GM18526 (cell line): ENCODE data around the gene MME.

Experiments used
- POLR2A ChIP-seq: IDR thresholded peaks from 3 replicates; pipeline ENCODE4 v1.6.1; 2011; ENCODE audit not compliant: insufficient read length; ENCODE audit errors: extremely low read depth

The MME gene

DNA sequence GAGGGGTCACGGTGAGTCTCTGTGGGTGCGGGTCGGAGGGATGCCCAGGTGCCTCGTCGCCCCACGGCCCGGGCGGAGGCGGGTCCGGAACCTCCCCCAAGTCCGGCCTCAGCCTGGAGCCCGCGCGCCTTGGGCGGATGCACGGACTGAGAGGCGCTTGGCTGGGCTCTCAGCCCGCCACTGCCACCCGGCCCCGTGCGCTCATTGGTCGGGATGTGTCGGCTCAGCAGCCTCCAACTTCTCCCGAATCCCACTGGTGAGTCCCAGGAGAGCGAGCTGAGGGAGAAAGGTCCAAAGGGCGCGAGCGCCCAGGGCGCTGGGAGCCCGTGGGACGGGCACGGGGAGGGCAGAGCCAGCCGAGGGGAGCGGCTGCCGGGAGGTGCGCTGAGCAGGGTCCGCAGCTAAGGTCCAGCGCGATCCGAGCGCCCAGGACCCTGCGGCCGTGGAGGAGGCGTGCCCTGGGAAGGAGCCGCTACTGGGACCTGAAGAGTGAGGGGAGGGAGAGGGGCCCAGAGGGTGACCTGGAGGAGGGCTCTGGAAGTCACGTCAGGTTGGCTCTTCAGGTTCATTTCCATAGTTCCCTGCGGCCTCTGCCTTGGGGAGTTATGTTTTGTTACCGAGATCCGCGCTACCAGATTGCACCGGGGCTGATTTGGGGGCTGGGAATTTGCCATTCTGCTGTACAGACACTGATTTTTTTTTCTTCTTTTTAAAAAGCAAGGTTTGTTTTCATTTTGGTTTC, at the start of gene MME:
TSS of gene MME (plus strand) at position 574 of the 742 bp plus-strand sequence. CDS start 3,849 bp downstream, outside the sequence.
- TF ChIP-seq POLR2A = no peak

DNA sequence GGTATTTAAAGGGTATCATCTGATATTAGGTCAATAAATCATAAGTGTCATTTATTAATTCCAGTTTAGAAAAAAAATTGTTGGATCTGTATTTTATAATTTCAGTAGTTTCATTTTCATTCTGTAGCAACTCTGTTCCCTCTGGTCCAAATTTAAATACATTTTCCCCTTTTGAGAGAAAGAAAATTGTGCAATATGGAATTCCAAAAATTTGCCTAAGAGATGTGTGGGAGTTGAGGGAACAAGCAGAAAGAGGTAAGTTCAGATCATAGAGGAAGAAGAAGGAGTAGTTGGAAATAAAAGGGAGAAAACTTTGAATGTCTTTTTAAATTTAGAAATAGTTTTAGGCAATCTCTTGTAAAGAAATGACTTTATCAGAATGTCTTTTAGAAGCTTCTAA, 48.9 kb upstream of the MME start:
- TF ChIP-seq POLR2A = no peak

- no peak for TF ChIP-seq POLR2A
These were observed 47.2 kb upstream of the MME start for GRCh38 chr3:155032918-155033317.

GRCh38 chr3:155034786-155035185, 45.3 kb upstream of the MME start:
- TF ChIP-seq POLR2A = no peak

DNA sequence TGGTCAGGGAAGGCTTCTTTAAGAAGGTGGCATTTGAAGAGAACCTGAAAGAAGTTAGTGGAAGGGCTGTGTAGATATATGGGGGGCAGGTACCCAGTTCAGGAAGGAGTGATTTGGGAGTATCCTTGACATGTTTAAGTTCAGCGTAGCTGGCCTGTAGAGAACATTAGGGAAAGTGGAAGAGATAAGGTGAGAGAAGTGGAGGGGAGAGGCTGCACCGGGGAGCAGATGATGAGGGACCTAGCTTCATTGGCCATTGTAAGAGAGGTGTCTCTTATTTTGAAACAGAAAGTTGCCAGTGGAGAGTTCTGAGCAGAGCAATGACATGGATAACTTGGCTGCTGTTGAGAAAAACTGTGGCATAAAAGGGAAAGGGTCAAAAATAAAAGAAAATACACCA, 44.6 kb upstream of the MME start:
- no peak for TF ChIP-seq POLR2A

DNA sequence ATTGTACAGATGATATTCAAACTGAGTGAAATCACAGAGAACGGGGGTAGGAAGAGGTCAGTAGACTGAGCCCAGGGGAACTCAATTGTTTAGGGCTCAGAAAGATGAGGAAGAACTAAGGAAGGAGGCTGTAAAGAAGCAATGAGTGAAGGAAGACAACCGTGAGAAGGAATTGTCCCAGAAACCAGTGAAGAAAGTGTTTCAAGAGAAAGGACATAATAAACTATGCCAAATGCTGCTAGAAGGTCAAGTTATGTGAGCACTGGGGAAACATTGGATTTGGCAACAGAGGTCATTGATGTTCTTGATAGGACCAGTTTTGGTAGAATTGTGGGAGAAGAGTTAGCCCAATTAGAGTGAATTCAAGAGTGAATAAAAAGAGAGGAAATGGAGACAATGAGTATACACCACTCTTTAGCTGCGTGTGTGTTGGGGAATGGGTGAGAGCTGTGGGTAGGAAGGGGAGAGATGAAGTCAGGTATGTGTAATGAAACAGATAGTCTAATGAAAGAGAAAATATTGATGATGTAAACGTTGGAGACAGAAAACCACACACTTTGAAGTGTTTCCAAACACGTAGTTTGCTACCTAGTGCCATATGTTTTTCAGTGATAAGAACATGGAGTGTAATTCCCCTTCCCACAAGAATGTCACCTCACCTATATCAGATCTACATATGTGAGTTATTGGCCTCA, 42.5 kb upstream of the MME start:
- TF ChIP-seq POLR2A = no peak

DNA sequence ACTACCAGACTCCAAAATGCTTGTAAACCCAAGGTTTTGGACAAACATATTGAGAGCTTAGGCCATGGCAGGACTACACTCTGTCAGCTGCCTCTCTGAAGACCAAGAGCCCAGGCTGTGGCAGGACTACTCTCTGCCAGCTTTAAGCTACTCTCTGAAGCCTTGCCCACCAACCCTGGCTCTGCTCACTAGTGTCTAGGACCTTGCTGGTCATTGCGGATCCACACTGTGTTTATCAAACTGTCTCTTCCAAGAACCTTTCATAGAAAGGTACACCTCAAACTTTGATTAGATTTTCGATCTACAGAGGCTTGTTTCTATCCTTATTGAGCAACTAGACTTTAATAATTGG, 41.9 kb upstream of the MME start:
- no peak for TF ChIP-seq POLR2A

- TF ChIP-seq POLR2A = no peak
These were observed 33.2 kb upstream of the MME start for GRCh38 chr3:155046935-155047334.

- TF ChIP-seq POLR2A = no peak
These were observed 32.4 kb upstream of the MME start for GRCh38 chr3:155047672-155048071.

GRCh38 chr3:155049959-155050358, 30.2 kb upstream of the MME start:
- no peak for TF ChIP-seq POLR2A

DNA sequence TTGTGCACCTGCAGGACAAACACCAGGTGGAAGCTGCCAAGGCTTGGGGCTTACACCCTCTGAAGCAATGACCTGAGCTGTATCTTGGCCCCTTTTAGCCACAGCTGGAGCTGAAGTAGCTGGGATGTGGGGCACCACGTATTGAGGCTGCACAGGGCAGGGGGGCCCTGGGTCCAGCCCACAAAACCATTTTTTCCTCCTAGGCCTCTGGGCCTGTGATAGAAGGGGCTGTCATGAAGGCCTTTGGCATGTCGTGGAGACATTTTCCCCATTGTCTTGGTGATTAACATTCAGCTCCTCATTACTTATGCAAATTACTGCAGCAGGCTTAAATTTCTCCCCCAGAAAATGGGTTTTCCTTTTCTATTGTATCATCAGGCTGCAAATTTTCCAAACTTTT, 27.6 kb upstream of the MME start:
- TF ChIP-seq POLR2A = no peak

DNA sequence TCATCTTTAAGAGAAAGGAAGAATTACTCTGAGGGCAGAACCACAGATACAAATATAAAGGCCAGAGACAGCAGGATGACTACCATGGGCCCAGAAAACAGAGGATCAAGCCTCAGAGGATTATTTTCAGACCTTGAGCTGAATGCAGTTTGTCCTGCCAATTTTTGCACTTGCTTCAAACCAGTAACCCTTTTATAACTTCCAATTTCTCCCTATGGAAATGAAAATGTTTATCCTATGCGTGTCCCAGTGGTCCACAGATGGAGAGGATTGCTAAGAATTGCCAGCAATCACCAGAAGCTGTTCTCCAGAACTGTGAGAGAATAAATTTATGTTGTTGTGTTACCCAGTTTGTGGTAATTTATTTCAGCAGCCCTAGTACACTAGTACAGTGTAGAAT, 26.4 kb upstream of the MME start:
- no peak for TF ChIP-seq POLR2A

DNA sequence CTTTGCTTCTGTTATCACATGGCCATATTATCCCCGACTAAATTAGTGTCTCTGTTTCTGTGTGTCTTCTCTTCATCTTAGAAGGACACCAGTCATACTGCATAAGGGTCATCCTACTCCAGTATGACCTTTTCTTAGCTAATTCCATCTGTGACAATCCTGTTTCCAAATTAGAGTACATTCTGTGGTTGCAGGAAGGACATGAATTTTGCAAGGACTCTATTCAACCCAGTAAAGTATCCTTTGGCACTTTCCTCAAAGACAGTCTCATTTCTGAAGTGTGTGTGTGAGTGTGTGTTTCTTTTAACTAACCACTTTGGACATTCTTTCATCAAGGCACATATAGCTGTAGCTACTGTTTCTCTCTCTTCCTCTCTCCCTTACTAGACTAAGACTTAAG, 15.2 kb upstream of the MME start:
- TF ChIP-seq POLR2A = no peak

DNA sequence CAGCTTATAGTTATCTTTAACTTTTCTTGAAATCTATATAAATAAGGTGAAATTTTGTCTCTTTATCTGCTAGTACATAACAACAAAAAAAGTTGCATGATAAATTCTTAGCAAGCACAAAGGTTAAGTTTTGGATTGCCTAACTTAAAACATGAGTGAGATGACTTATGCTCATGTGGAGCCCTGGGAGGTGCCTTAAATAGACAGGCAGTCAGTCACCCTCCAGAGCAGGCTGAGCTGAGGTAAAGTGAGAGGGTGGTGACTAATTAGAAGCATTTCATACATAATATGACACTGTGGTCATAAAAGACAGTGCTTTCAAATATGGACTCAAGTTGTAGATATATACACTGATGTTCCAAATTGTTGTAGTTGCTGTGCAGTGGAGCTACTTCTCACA, 14.6 kb upstream of the MME start:
- TF ChIP-seq POLR2A = no peak

DNA sequence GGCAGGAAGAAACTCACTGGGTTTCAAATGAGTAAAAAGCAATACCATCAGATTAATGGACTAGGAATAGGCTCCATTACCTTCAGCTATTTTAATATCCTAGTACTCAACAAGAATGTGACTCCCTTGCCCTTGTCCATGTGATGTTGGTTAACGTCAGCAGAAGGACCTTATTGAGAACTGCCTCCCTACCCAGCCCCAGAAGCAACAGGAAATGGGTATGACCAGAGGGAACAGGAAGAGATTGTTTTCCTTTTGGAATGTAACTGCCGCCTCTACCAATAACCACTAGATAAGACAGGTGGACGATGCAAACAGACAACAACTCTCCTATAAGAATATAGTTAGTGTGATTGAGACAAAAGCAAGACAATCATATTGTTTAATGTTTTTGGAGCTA, 10.4 kb upstream of the MME start:
- TF ChIP-seq POLR2A = no peak

- TF ChIP-seq POLR2A = no peak
These were observed 9.8 kb upstream of the MME start for GRCh38 chr3:155070316-155070715.

DNA sequence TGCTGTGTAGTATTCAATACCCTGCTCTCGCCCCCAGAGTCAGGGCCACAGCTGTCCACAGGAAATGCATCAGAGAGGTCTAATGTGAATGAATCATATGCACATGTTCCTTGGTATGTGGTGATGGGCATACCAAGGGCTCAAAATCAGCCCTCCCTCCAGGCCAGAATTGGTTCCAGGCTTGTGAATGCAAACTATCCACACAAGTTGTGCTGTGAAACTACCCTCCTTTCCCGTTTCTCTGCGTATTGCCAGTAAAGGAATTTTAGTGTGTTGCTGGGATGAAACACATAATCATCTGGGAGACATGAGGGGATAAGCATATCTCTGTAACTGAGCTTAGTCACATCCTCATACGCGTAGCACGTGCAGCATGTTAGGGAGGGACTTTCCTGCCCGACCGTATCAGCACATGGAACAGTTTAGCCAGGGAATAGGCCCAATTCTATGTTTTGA, 9.2 kb upstream of the MME start:
- no peak for TF ChIP-seq POLR2A
